GM12892 (cell line): ENCODE results near the gene TMEM151A.

ENCODE experiments used
- POLR2A ChIP-seq: IDR thresholded peaks from 2 replicates; pipeline ENCODE4 v1.6.1; 2011; ENCODE audit warnings: low read depth, low read length, control low read depth
- POLR2AphosphoS5 ChIP-seq: IDR thresholded peaks from 2 replicates; pipeline ENCODE4 v1.6.1; 2011; ENCODE audit warnings: low read depth, low read length, control low read depth

GRCh38 chr11:66285250-66285947 is 6.3 kb upstream of the TMEM151A start:
- TF ChIP-seq POLR2A, result no peak
- no peak for TF ChIP-seq POLR2AphosphoS5
